Stimulated activated CD8-positive, alpha-beta memory T cell treated with anti-CD3 and anti-CD28 coated beads, Interleukin-4, amount 100 ng/mL, for 48 hours (primary cell): ENCODE results near the gene ING1.
"Not testable (repeated sequence)": the region's sequence is repeated elsewhere in the genome, so short reads cannot be mapped to it uniquely, and the experiment has no call there.

Experiments used
- DNase-seq: peaks from one replicate; pipeline ENCODE4 v3.0.0-alpha.2; 2020

ING1 gene

GRCh38 chr13:110696776-110697175 is 16.7 kb upstream of the ING1 start:
- peak; percentile 9 for DNase-seq

GRCh38 chr13:110697842-110698241 is 15.7 kb upstream of the ING1 start:
- no peak for DNase-seq

DNA sequence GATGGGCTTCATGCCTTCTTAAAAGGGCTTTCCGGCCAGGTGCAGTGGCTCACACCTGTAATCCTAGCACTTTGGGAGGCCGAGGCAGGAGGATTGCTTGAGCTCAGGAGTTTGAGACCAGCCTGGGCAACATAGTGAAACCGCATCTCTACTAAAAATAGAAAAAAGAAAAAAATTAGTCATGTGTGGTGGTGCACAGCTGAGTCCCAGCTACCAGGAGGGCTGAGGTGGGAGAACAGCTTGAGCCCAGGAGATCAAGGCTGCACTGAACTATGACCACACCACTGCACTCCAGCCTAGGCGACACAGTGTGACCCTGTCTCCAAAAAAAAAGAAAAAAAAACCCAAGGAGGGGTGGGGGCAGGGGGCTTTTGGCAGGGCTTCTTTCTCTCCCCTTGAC is 14.8 kb upstream of the ING1 start:
- DNase-seq, result peak; percentile 18

- peak; percentile 15 for DNase-seq
Measured at GRCh38 chr13:110699148-110700145, 14.1 kb upstream of the ING1 start.

DNA sequence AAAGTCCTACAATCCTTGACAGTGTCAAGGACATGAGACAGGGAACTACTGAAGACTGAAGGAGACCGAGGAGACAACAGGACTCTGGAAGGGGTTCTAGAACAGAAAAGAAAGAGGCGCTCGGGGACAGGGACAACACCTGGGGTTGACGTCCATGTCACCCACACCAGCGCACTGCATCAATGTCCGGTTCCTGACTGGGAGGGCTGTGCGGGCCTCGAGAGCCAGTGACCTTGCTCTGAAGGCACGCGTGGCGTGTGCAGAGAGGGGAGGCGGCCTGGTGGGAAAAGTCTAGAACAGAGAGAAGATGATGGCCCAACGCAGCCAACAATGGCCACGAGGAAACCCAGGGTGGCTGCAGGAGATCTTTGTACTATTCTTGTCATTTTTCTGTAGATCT is 13.3 kb upstream of the ING1 start:
- no peak for DNase-seq

DNA sequence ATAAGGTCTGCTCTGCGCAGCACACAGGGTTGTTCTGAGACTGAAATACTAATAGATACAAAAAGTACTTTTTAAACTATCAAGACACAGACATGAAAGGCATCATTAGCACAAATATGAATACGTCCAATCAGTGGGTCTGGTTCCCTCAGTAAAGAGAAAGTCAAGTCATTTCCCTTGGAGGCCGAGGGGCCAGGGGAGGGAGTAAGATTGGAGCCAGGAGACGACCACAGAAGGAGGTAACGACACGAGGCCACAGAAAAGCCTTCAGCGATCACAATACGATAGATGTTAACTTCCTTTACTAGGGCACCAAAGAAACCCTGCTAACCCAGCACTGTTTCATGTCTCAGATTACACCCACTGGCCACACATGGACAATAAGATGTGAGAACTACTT is 12.9 kb upstream of the ING1 start:
- DNase-seq, result no peak

GRCh38 chr13:110701061-110701460 is 12.4 kb upstream of the ING1 start:
- not testable (repeated sequence) for DNase-seq

DNA sequence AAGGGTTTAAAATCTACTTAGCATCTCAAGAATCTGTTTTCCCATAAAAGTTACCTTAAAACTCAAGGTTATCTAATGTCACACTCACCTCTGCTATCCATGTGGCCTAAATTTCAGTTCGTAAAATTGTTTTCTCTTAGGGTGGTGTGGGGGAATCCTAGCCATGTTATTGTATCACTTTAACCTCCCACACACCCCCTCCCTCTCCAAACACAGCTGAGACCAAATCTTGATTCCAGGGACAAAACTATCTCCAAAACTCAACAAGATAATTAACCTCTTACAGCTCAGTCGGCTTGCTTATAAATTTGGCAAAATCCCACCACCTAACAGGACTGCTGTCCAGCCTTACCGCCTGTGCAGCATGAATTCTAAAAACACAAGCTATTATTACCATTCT is 11.4 kb upstream of the ING1 start:
- no peak for DNase-seq

DNA sequence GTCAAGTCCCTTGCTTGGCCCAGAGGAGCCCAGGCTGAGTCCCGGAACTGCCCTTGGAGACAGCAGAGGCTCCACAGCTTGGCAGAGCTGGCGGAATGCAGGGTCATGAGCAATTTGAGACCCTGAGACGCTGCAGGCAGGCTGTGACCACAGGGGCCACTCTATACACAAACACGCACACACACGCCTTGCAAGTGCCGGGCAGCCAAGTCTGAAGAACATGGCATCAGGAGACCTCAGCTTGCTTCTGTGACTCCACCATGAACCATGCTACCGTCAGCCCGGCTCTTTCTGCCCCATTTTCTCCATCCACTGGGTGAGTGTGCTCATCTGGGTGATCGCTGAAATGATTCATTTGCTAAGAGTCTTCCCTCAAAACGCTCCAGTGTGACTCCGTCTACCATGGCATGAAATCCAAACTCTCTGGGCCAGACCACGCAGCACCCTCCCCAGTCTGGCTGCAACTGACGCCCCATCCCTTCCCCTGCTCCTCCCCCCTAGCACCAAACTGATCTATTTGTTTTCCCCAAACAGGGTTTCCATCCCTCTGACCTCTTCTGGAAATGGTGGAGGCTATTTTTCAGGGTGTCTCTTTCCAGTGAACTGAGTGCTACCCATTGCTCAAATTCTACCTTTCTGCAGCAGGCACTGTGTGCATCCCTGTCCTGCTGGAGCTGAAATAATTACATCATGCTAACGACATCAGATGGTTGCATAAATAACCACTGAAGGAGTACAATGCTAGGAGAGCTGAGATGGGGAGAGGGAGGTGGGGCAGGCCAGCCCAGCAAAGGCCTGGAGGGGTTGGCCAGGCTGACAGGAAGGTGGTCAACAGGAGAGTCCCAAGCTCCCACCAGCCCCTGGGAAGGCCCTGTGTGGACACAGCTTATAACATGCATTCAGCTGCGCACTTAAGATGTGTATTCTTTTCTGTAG is 10.6 kb upstream of the ING1 start:
- DNase-seq, result no peak

DNA sequence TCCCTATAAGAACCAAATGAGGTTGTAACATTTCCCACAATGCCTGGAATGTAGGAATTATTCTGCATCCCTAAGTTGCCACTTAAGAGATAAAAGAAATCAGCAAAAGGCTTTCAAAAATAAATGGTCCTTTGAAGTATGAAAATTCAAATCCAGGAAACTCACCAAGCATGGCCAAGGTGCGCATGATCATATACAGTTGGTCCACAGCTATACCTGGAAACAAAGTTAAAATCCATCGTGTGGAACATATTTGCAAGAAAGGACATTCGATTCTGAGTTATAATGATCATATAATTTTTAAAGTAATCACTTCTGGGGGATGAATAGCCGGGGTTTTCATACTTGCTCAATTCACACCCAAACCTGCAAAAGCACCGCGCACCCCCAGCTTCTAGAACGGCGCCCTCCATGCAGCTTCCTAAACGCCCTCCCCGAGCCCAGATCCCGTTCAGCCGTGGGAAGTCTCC is 8.1 kb upstream of the ING1 start:
- no peak for DNase-seq

DNA sequence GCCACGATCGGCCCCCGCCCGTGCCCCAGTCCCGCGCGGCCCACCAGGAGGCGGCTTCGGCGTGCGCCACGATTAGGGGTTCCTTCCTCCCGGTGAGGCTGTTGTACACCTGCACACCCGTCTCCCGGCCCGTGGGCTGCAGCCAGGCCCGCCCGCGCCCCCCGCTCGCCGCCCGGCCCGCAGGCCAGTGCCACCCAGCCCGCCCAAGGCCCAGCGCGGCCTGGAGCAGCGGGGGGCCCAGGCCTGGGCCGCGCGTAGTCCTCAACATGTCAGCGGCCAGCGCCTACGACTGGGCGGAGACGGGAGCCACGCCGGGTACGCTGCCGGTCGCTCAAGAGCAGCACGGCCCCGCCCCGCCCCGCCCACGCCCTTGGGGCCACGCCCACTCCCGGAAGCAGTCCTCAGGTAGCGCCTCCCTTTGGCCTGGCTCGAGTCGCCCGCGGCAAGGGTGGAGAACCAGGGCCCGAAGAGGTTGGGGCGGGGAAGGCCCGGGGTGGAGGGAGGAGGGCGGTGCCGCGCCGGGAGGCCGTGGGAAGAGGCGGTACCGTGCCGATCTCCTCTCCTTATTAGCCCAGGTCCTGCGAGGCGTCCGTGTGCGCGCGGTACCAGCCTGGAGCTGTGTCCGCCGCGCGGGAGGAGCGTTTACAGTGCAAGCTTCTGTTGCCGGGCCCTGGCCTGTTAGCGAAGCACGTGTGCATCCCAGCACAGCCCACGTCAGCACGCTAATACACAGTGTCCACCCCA is 7.5 kb upstream of the ING1 start, which contains the start of gene CARS2:
Gene CARS2 (minus strand): TSS at position 291 of the 744 bp plus-strand sequence. CDS start 23 bp downstream, at position 268.
- DNase-seq, result peak; percentile 94

- DNase-seq, result peak; percentile 20
Measured at GRCh38 chr13:110706570-110707372, 6.7 kb upstream of the ING1 start.

GRCh38 chr13:110712081-110712848 is 1.2 kb upstream of the ING1 start:
- DNase-seq, result peak; percentile 88

GRCh38 chr13:110712849-110713641 is 455 bp upstream of the ING1 start:
- peak; percentile 99 for DNase-seq

- peak; percentile 73 for DNase-seq
Measured at GRCh38 chr13:110713981-110714796, 689 bp downstream of the ING1 start.

DNA sequence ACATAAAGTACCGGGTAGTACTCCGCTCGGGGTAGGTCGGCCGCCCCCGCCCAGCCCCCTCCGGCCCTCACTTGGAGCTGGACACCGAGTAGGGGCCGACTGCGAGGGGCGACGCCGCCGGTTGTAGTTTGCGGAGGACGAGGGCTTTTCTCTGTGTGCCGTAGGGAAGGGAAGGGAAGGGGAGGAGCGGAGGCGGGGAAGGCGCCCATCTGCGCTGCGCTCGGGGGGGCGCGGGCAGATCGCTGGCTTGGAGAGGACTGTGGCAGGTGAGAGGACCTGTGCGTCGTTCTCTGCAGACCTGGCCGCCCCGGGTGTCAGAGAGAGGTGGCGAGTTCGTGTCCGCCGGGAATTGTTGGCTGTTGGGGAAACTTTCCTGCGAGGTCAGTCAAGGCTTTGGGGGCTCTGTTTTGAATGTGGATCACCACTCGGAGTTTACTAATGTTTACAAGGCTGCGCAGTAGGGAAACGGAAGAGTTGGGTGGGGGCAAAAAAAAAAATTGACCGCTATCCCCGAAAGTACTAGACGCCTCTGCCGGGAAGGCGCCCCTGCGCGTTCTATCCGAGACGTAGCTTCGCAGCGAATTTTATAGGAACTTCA is 1.4 kb downstream of the ING1 start:
- DNase-seq, result peak; percentile 65

GRCh38 chr13:110715395-110716246 is 2.1 kb downstream of the ING1 start:
- peak; percentile 95 for DNase-seq

DNA sequence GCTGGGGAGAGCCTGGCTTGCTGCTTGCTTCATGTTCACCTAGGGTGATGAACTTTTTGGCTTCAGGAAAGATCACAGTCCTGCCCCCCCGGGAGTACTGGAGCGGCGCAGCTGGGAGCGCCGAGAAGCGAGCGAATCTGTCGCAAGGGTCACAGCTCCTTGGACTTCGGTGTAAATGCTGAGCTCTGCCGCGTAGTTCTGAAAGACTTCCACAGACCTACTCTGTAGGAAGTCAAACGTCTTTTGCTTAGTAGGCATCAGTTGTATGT is 2.7 kb downstream of the ING1 start:
- DNase-seq, result no peak
